Mucosa of descending colon (tissue), 3 donors: Measurements from ENCODE around the gene CYP2E1. TPM values are rescaled to one million over a fixed set of nuclear protein-coding genes. Genes with fewer than 3 reads are reported as not detected.

Source experiments
- ATAC-seq: fragments of 200-7000 bp; cut with Tn5 transposase; one replicate; pipeline ENCODE4 v1.9.1; 2020; ENCODE audit warnings: mild to moderate bottlenecking, moderate library complexity
- DNase-seq, 3 donors: peaks; one replicate each; pipeline ENCODE4 v3.0.0-alpha.2; 2020
- H3K36me3 ChIP-seq: fragments of 200-600 bp; one replicate; pipeline ENCODE4 v1.8.0; 2021; ENCODE audit warnings: low read depth, mild to moderate bottlenecking
- H3K4me1 ChIP-seq: fragments of 200-600 bp; one replicate; pipeline ENCODE4 v1.8.0; 2021; ENCODE audit warnings: low read depth, mild to moderate bottlenecking
- H3K4me3 ChIP-seq: fragments of 200-600 bp; one replicate; pipeline ENCODE4 v1.8.0; 2021; ENCODE audit warnings: mild to moderate bottlenecking
- H3K9me3 ChIP-seq: fragments of 200-600 bp; one replicate; pipeline ENCODE4 v1.8.0; 2021; ENCODE audit warnings: mild to moderate bottlenecking
- CTCF ChIP-seq: fragments of 200-600 bp; IDR thresholded peaks from one replicate; pipeline ENCODE4 v1.8.0; 2022; ENCODE audit warnings: antibody characterized with exemption, mild to moderate bottlenecking
- intact Hi-C, 2 donors: fragments of 100-400 bp; cut with DNase I in 1 of 2; cut with micrococcal nuclease in 1 of 2; formaldehyde crosslinking; loops; one replicate each; pipeline versions ENCODE4 v1.11.0 to v1.11.1; 2022; cut with DNase I, micrococcal nuclease
- long read RNA-seq, 2 donors: library from polyadenylated mRNA; unstranded; transcript quantifications; one replicate each; pipeline ENCODE4 v2.0.0, GENCODE V29; 2019 to 2021
- total RNA-seq, 3 donors: library from RNA; stranded (reverse); fragmentation: NEBNext Ultra II Directional in 2 of 3; extraction: Animal tissue kit (Norgen Biotek cat#: 25700) in 2 of 3; gene quantifications; one replicate each; pipeline versions ENCODE4 v1.2.1 to v1.2.4, GENCODE V29; 2021 to 2023
- donor health status: DM: no; HTN: no; CAD: no; lungs with moderate emphysema.
- donor health status: DM: no; HTN: no; CAD: no.
- donor health status: DM: no; HTN: yes; CAD: no.

CYP2E1 gene
- 1 to 10 TPM in 1 of 3 donors, under 1 TPM in 2; 0.70 to 2.5 (median 0.90) TPM for total RNA-seq
- long read RNA-seq, donor 1 = 0 reads
- long read RNA-seq, donor 2 = 0 reads

GRCh38 chr10:133526957-133527588 is at the start of gene CYP2E1:
Gene CYP2E1, plus strand, starts transcription at chr10:133527363. Its CDS starts 33 bp downstream, at chr10:133527396.
- H3K4me3 ChIP-seq = no peak within 1 kb of the TSS
- ATAC-seq (no peak), DNase-seq (no peak)
- peaks cover 12% of the 10 kb centered on the region for H3K9me3 ChIP-seq
- no peaks in the 10 kb centered on the region for H3K36me3 ChIP-seq
- no peak for TF ChIP-seq CTCF
- H3K4me1 ChIP-seq = no peaks in the 10 kb centered on the region
- intact Hi-C loops = no loop called here

GRCh38 chr10:133481086-133481643 is 46.0 kb upstream of the CYP2E1 start:
- Histone ChIP-seq H3K9me3 (peaks cover 13% of the 10 kb centered on the region), H3K4me3 (no peak overlapping the region), H3K4me1 (no peaks in the 10 kb centered on the region), H3K36me3 (no peaks in the 10 kb centered on the region)
- TF ChIP-seq CTCF = no peak
- ATAC-seq (no peak), DNase-seq (no peak)
- intact Hi-C loops = no loop called here

- Histone ChIP-seq H3K9me3 (peaks cover 15% of the 10 kb centered on the region), H3K4me3 (no peak overlapping the region), H3K36me3 (no peaks in the 10 kb centered on the region), H3K4me1 (no peaks in the 10 kb centered on the region)
- TF ChIP-seq CTCF = no peak
- ATAC-seq (no peak), DNase-seq (no peak)
- intact Hi-C loops = no loop called here
These were observed 45.5 kb upstream of the CYP2E1 start for GRCh38 chr10:133481657-133482056.

- Histone ChIP-seq H3K4me1 (no peaks in the 10 kb centered on the region), H3K36me3 (no peaks in the 10 kb centered on the region), H3K9me3 (peaks cover 25% of the 10 kb centered on the region), H3K4me3 (no peak overlapping the region)
- no peak for TF ChIP-seq CTCF
- DNase-seq (no peak), ATAC-seq (no peak)
- intact Hi-C loops = no loop called here
These were observed 42.3 kb upstream of the CYP2E1 start for GRCh38 chr10:133484818-133485217.

- no peaks in the 10 kb centered on the region for H3K36me3 ChIP-seq
- H3K4me1 ChIP-seq = no peaks in the 10 kb centered on the region
- DNase-seq (no peak), ATAC-seq (no peak)
- TF ChIP-seq CTCF = no peak
- no peak overlapping the region for H3K4me3 ChIP-seq
- H3K9me3 ChIP-seq = peaks cover 25% of the 10 kb centered on the region
- intact Hi-C loops = no loop called here
These were observed 40.1 kb upstream of the CYP2E1 start for GRCh38 chr10:133487085-133487484.
